NCI-H1105 treated with DMSO at 0.1 percent for 48 hours (cell line): ENCODE results near the gene ANKRD39.
"Not testable (repeated sequence)": the region's sequence is repeated elsewhere in the genome, so short reads cannot be mapped to it uniquely, and the experiment has no call there.

Experiments
- DNase-seq: peaks from one replicate; lab custom pipeline; 2025; lab: John Stamatoyannopoulos, UW

Gene ANKRD39, protein sequence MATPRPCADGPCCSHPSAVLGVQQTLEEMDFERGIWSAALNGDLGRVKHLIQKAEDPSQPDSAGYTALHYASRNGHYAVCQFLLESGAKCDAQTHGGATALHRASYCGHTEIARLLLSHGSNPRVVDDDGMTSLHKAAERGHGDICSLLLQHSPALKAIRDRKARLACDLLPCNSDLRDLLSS

DNA sequence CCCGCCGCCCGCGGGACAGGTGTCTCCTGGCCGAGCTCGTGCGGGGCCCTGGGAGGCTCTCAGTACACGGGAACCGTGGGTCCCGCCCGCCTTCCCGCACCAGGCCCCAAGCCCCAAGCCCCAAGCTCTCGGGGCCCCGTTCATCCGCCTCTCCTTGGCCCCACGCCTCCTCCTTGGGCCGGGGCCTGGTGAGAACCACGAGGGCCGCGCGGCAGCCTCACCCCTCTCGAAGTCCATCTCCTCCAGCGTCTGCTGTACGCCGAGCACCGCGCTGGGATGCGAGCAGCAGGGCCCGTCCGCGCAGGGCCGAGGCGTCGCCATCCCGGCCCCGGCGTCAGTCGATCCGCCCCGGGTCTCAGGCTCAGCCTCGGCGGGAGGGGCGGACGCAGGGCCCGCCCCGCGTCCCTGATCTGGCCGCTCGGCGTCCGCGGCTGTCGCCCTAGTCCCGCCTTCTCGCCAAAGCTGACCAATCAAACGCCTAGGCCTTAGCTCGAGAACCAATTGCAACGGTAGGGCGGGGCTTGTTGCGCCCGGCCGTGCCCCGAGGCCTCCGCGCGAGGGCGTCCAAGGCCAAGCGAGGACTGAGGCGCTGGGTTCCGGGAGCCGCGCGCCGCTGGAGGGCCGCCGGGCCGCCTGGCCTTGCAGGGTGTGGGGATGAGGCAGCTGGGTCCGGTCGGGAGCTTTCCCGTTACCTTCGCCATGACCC is at the start of gene ANKRD39:
Gene ANKRD39 (minus strand): TSS at position 350 of the 706 bp plus-strand sequence. CDS start 29 bp downstream, at position 321.
- DNase-seq, result peak; percentile 96

DNA sequence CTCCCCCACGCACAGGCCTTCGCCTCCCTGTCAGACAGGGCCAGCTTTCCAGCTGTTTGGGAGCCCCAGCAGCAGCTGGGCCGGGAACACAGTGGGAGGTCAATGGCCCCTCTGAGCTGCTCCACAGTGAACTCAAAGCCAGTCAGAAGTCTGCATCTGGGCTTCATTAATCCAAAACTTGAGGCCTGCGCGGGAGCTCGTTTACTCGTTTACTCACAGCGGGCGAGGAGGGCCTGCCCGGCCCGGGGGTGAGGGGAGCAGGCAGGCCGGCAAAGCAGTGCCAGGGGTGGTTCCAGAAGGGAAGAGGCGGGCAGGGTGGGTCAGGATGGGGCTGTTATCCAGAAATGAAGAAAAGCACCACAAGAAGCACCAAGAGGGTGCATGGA is 48.9 kb upstream of the ANKRD39 start:
- DNase-seq, result no peak

DNA sequence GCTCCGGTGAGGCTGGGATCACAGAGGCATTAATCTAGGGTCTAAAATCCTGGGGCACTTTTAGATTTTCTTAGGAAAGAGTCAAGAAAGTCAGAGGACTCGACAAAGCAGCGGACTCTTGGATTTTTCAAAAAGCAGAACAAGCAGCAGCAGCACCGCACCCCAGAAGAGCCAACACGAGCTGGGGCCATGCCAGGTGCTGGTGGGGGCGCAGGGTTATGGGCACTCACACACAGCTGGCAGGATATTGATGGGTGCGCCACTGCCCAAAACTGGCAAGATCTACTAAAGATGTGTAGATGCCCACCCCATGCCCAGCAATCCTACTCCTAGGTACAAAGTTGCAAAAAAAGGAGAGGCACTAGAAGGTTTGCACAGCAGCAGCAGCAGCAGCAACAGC is 46.0 kb upstream of the ANKRD39 start:
- no peak for DNase-seq

DNA sequence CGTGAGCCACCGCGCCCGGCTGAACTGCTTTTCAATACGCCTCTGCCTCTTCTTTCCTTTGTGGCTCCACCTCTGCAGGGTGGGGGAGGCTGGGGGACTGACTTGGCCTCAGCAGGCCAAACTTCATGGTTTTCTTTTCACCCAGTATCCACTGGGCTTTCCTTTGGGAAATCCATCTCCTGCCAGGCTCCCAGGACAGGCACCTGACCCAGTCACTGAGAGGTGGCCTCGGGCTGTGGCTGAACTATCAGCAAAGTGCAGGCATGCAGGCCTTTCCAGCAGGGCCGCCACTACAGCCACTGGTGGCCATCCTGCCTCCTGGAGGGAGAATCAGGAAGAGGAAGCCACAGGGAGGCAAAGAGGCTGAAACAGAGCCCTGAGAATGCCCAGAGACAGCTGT is 45.5 kb upstream of the ANKRD39 start:
- DNase-seq, result no peak

DNA sequence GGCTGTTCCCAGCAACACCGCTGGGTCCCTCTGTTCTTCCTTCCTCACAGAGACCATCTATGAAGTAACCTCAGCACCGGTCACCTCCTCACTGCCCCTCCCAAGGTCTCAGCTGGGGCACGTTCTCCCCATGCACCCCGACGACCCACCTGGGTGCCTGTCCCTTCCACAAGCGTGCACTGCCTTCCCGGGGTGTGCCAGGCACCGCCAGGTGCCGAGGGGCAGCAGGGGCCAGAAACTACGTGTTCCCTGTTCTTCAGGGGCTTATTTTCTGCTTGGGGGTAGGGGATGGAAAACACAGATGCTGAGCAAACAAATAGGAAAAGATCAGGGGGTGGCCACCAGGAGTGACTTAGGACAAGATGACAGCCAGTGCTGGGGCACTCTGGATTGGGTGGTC is 42.4 kb upstream of the ANKRD39 start:
- DNase-seq, result no peak

DNA sequence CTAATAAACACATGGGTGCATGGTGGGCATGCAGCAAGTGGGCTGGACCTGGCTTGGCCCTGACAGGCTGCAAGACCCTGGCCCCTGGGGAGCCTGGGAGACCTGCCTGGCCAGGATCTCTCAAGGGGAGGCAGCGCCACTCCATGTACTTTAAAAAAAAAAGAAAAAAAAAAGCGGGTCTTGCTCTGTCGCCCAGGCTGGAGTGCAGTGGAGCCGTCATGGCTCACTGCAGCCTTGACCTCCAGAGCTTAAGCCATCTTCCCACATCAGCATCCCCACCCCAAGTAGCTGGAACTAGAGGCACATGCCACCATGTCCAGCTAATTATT is 41.6 kb upstream of the ANKRD39 start:
- DNase-seq, result no peak

DNA sequence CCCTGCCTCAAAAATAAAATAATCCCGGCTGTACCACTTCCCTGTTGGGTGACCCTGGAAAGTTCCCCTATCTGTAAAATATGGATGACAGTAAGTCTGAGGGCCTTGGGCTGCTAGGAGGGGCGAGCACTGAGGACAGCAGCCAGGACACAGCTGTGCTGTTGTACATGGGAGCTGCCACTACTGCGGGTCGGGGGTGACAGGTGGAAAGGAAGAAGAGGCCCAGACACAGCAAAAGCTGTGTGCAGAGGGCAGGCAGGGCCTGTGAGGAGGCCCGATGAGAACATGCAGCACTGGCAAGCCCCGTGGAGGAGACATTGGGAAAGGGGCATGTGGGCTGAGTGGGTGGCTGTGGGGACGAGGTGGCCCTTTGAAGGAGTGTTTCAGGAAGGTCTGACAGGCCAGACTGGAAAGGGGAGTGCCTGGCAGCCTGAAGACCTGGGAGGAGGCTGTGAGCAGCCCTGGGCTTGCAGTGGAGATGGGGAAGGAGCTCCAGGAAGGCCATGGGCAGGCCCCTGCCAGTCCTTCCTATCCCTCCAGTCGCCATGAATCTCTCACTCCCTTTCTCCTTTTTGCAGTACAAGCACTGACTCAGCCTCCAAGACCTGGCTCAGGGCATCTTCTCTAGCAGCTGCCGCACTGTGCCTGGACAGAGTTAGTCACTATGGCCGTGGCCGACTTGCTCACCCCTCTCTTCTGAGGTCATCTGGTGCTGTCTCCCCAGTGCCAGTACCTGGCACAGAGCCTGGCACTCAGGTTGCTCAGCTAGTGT is 41.0 kb upstream of the ANKRD39 start:
- no peak for DNase-seq

DNA sequence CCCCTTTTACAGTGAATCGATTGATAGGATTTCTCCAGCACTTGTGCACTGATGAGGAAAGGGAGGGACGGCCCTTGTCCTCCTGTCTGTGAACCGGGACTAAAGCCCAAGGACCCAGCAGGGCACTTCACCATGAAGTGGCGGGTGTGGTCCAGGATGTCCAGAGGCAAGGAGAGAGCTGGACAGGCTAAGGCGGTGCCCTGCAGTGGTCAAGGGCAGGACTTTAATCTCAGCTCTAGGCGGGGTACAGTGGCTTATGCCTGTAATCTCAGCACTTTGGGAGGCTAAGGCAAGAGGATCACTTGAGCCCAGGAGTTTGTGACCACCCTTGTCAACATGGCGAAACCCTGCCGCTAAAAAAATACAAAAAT is 40.3 kb upstream of the ANKRD39 start:
- DNase-seq, result no peak

DNA sequence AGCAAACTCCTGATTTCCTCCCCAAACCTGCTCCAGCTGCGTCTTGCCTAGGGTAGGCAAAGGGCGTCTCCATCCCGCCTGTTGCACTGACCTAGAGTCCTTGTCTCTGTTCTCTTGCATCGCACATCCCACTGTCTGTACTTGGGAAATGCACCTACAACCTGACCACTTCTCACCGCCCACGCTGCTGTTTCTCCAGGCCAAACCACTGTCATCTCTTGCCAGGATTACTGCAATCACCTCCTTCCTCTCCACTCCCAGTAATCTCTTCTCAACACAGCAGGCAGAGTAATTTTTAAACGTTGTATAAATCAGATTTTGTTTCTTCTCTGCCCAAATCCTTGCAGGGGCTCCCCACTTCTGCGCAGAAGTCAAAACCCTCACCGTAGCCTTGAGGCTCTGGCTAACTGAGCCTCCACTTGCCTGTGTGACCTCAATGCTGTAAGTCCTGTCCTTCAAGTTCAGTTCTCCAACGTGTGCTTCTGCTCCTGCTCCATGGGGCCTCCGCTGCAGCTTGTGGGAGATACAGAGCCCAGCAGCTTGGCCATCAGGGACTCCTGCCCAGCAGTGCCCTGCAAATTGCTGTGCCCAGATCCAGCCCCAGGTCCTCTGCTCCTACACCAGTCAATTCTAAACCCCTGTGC is 39.8 kb upstream of the ANKRD39 start:
- no peak for DNase-seq

DNA sequence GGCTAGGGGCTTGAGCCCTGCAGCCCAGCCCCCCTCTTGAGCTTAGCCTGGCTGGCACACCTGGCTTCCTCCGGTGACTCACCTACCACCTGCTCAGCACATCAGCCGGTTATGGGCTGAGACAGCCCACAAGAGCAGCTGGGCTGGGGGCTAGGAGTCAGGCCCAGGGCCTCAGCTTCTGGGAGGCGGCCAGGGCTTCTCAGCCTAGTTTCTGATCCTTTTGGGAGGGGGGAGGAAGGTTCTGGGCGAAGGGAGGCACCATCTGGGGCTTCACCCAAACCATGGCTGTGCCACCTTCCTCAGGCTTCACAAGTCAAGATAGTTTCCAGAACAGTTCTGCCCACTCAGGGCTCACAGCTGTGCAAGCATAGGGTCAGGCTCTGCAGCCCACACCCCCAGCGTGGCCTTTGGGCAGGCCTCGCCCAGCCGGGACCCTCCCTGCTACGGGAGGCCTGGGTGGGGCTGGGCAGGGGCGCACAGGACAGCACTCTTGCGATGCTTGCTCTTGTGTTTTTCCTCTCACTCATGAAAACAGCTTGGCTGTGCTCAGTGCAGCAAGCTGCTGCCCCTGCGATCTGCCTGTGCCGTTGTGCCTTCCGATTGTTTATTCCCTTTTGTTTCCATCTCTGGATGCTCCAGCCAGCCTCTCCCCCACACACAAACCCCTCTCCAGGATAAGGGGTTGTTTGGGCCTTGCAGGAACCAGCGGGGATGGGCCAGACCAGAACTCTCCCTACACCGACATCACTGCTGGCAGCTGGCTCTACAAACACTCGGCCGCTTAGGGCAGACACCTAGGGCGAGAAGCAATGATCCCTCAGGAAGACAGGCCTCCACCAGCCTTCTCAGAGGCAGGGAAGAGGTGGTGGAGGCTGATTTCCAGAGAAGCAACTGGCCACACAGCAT is 38.2 kb upstream of the ANKRD39 start:
- peak; percentile 80 for DNase-seq

DNA sequence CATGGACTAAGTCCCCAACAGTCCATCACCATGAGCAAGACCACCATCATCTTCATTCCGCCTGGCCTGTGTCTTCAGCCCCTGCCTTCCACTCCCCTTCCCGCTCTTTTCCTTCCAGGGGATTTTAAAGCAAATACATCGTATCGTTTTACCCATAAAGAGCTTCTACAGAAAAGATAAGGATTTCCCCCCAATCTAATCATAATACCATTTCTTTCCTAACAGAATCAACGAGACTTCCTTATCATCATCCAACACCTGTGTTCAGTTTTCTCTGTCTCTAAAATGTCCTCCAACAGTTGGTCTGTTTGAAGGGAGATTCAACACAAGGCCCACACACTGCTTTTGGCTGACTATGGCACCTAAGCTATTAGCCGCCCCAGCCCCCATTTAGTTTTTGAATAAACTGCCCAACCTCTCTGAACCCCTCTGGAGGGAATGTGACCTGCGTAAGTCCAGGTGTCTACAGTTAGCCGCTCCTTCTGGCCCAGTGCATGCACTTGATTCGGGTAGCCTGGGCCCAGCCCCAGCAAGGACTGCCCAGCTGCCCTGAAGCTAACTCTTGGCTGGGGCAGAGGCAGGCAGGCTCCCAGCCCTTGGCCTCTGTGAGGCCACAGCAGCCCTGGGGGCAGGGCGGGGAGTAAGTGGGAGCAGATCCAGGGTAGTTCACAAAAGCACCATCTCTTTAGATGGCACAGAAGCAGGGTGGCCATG is 37.4 kb upstream of the ANKRD39 start:
- no peak for DNase-seq

DNA sequence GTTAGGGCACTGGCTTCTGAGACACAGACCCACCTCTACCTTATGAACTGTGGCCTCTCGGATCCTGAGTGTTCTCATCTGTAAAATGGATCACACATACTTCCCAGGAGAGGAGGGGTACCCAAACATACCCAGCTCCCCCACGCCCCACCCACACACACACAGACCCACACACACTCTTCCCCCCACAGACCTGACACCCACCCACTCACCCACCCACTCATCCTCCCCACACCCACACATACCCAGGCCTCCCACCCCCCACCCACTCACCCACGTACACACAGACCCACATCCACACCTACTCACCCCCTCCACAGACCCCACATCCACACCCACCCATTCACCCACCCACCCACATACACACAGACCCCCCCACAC is 36.3 kb upstream of the ANKRD39 start:
- DNase-seq, result no peak

DNA sequence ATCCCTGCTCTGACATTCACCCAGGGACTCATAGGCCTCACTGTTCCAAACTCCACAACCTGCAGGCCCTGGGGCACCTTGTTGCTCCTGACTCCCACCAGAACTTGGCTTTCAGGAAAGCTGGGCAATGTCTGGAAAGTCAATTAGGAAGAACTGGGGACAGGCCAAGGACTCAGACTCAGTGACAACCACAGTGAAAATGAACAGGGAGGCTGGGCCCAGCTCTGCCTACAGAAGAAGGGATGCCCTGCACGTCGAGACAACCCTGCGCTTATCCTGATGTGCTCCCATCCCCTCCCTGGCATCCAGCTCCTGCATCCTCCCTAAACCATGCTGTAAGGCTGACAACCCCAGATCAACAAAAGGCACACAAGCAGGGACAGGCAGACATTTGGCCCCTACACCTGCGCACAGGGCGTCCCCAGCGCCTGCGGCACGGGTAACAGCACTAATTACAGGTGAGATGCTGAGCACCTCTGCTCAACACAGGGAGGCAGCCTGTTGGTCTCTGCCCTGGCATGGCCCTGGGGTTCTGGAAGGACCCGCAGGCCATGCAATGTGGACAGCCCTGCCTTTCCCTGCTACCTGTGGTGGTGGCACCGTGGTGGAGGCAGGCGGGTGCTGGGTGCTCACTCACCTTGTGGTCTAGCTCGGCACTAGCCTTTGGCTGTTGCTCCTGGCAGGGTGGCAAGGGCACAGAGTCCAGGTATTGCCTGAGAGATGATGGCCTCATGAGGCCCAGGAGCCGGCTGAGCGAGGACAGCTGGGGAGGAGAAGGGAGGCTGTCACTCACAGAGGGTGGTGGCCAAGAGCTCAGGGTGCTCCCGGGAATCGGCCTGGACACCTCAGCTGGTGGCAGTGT is 35.7 kb upstream of the ANKRD39 start:
- DNase-seq, result no peak

DNA sequence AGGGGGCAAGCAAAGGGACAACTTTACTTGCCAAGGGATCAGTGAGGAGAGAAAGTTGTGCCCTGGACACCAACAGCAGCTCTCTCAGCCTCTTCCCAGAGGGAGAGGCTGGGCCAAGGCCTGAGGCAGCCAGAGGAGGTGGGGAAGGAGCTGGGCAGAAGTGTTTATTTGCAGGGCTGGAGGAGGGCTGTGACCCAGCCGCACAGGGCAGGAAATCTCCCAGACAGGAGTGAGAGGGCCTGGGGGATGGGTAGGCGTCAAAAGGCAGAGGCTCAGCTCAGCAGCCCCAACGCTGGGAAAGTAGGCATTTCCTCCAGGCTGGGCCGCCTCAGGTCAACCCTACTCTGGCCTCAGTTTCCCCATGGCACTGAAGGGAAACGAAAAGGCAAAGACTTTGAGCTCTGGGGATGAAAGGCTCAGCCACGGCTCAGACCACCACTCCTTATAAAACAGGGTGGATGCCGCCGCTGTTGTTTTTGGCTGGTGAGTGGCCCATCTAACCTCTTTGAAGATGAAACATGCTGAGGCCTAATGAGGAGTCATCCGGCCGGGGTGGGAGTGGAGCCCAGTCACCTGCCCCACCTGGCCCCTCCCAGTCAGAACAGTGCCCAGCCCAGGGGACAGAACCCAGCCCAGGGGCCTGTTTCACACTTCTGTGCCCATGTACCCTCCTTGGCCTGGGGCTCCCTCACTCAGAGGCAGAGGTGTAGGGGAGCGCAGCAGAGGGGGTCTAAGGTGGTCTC is 33.9 kb upstream of the ANKRD39 start:
- DNase-seq, result no peak

DNA sequence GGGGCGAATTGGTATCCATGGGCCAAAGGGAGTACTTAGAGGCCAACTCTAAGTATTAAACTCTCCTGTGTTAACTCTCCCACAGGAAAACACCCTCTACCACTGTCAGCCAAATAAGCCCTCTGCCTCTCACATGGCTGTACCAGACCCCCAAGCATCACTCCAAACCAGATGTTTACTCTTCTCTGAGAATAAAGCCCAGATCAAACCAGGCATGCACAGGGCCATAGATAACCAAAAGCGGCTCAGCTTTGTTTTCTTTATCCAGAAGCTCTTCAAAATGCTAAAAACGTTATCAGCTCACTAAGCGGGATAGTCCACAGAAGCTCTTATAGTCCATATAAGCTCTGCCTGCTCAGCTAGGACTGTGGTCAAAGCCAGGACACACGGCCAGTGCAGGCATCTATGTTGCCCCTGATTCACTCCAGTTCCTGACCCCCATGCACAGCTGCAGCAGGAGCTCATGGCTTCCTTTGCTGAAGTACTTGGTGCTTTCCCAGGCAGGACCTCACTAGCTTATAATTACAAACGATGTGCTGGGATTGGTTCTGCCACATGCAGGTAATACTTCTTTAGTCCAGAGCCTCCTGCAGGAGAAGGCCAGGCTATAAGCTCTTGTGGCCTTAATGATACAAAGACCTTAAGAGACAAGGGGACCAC is 33.0 kb upstream of the ANKRD39 start:
- no peak for DNase-seq

DNA sequence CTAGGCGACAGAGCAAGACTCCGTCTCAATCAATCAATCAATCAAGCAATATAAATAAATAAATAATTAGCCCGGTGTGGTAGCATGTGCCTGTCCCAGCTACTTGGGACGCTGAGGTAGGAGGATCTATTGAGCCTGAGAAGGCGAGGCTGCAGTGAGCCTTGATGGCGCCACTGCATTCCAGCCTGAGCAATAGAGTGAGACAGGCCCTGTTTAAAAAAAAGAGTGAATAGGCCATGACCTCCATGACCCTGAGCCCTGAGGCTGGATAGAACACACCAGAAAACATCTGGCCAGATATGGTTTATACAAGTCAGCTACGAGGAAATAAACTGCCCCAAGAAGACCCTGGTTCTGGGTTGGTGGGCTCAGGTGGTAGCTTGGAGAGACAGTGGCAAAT is 32.4 kb upstream of the ANKRD39 start:
- DNase-seq, result no peak

DNA sequence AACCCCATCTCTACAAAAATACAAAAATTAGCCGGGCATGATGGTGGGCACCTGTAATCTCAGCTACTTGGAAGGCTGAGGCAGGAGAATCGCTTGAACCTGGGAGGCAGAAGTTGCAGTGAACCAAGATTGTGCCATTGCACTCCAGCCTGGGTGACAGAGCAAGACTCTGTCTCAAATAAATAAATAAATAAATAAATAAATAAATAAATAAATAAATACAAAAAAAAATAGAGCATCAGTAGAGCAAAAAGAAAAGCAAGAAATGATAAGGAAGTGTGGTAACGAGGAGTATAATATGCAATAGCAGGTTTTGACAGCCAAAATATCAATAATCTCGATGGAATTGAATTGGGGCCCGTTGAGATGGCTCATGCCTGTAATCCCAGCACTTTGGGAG is 31.7 kb upstream of the ANKRD39 start:
- not testable (repeated sequence) for DNase-seq

DNA sequence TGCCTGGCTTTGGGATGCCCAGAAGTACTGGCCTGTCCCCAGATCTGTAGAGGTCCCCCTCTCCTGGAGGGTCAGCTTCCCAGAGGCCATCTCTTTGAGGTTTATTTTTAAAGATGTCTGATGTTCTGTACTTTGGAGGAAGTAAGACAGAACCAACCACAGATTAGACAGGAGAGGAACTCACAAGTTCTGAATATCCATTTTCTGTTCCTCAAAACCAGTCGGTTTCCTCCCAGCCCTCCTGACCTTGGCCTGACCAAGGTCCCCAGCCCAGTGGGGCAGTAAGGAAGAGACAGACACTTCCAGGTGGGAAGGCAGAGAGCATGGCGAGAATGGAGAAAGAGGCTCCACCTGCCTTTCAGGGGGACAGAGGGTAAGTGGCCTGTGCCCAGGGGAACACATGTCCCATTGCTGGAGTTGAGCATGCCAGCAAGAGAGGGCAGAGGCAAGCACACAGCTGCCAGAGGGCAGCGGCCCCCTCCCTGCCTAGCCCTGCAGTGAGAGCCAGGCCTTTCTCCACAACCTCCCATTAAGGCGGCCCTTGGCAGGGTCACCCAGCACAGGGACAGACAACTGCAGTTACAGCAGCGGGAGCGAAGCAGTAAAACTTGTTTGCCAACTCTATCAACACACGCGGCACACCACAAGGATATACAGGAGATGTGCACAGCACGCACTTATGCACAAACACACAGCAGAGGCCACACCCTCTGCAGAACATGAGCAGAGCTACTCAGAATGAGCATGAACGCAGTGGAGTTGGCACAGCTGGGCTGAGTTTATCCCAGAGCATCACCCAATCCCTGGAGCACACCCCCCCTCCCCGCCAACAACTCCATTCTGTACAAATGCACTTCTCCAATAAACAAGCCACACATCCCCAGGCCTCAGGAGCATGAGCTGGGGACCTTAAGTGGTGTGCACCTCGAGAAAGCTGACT is 30.5 kb upstream of the ANKRD39 start:
- no peak for DNase-seq
